ENCODE data around the gene REELD1.

The REELD1 gene

GRCh38 chr4:146274774-146275173 is 60.4 kb downstream of the REELD1 start:
- no peak for TF ChIP-seq CTCF (IDR thresholded peaks at IDR 0.05; ENCODE audit: insufficient read depth, missing control alignments)
- FAIRE-seq, result no peak

GRCh38 chr4:146275370-146275769 is 61.0 kb downstream of the REELD1 start:
- FAIRE-seq (no peak), DNase-seq (ENCODE audit: insufficient read length, low spot score) (no peak)
- TF ChIP-seq CTCF (IDR thresholded peaks at IDR 0.05; ENCODE audit: insufficient read depth, missing control alignments), result no peak

More at GRCh38 chr4:146274774-146275173, 60.4 kb downstream of the REELD1 start:
- no peak for DNase-seq (ENCODE audit: insufficient read length, low spot score)

GRCh38 chr4:146278986-146279385 is 64.6 kb downstream of the REELD1 start:
- no peak for TF ChIP-seq CTCF (IDR thresholded peaks at IDR 0.05; ENCODE audit: insufficient read depth, missing control alignments)
- FAIRE-seq (peak; percentile 6), DNase-seq (ENCODE audit: insufficient read length, low spot score) (no peak)
